ENCODE measurements around the gene RXRA. TPM values are rescaled to one million over a fixed set of nuclear protein-coding genes. Genes with fewer than 3 reads are reported as not detected.
A peak's percentile ranks its signal among the peaks of the same experiment; 100 is the strongest.

The RXRA gene
- total RNA-seq, 1 donor from 2014 or later = 129 TPM

GRCh38 chr9:134429481-134429880 lies 103.2 kb downstream of the RXRA start:
- DNase-seq (ENCODE audit: low spot score) = no peak

- no peak for DNase-seq (ENCODE audit: low spot score)
These were observed 104.8 kb downstream of the RXRA start for GRCh38 chr9:134431095-134431494.

GRCh38 chr9:134431626-134432025 lies 105.4 kb downstream of the RXRA start:
- DNase-seq (ENCODE audit: low spot score) = no peak

- DNase-seq (ENCODE audit: low spot score) = no peak
These were observed 106.2 kb downstream of the RXRA start for GRCh38 chr9:134432471-134432870.

- DNase-seq (ENCODE audit: low spot score) = no peak
These were observed 106.8 kb downstream of the RXRA start for GRCh38 chr9:134433101-134433500.

GRCh38 chr9:134433909-134434882 lies 107.9 kb downstream of the RXRA start:
- DNase-seq (ENCODE audit: low spot score) = no peak

GRCh38 chr9:134434894-134435506 lies 108.7 kb downstream of the RXRA start:
- DNase-seq (ENCODE audit: low spot score) = peak; percentile 94

- no peak for DNase-seq (ENCODE audit: low spot score)
These were observed 109.5 kb downstream of the RXRA start for GRCh38 chr9:134435550-134436378.

- DNase-seq (ENCODE audit: low spot score) = no peak
These were observed 110.1 kb downstream of the RXRA start for GRCh38 chr9:134436379-134436762.

- no peak for DNase-seq (ENCODE audit: low spot score)
These were observed 110.7 kb downstream of the RXRA start for GRCh38 chr9:134436911-134437310.

- DNase-seq (ENCODE audit: low spot score) = no peak
These were observed 111.3 kb downstream of the RXRA start for GRCh38 chr9:134437403-134438194.

- no peak for DNase-seq (ENCODE audit: low spot score)
These were observed 112.0 kb downstream of the RXRA start for GRCh38 chr9:134438195-134438788.

- DNase-seq (ENCODE audit: low spot score) = no peak
These were observed 113.1 kb downstream of the RXRA start for GRCh38 chr9:134439368-134439784.

GRCh38 chr9:134440636-134441226 lies 114.5 kb downstream of the RXRA start:
- DNase-seq (ENCODE audit: low spot score) = no peak

GRCh38 chr9:134441227-134442084 lies 115.2 kb downstream of the RXRA start:
- DNase-seq (ENCODE audit: low spot score) = no peak

GRCh38 chr9:134442085-134442474 lies 115.8 kb downstream of the RXRA start:
- no peak for DNase-seq (ENCODE audit: low spot score)

GRCh38 chr9:134442486-134443173 lies 116.4 kb downstream of the RXRA start:
- DNase-seq (ENCODE audit: low spot score) = no peak
